ENCODE results near the gene ATP6V0B.

ATP6V0B gene

GRCh38 chr1:43963006-43963405 lies 11.8 kb upstream of the ATP6V0B start:
- peaks cover 7% of the 10 kb centered on the region for H3K4me1 ChIP-seq (ENCODE audit: low read depth, poor library complexity, severe bottlenecking)
- H3K79me2 ChIP-seq (ENCODE audit: insufficient read depth, low read depth), result no peaks in the 10 kb centered on the region
- H3K27me3 ChIP-seq (ENCODE audit: insufficient read depth, low read depth), result no peaks in the 10 kb centered on the region
- H3K9ac ChIP-seq, result no peak overlapping the region
- H4K20me1 ChIP-seq (ENCODE audit: insufficient read depth), result no peaks in the 10 kb centered on the region
- H2AFZ ChIP-seq (ENCODE audit: low read depth), result no peak overlapping the region
- no peak overlapping the region for H3K4me2 ChIP-seq
- no peaks in the 10 kb centered on the region for H3K36me3 ChIP-seq (ENCODE audit: insufficient read depth)
- H3K4me3 ChIP-seq (IDR thresholded peaks at IDR 0.05; ENCODE audit: insufficient read depth, low read depth, low read length), result no peak overlapping the region
- H3K27ac ChIP-seq, result no peak overlapping the region
- TF ChIP-seq, protein P1, sequence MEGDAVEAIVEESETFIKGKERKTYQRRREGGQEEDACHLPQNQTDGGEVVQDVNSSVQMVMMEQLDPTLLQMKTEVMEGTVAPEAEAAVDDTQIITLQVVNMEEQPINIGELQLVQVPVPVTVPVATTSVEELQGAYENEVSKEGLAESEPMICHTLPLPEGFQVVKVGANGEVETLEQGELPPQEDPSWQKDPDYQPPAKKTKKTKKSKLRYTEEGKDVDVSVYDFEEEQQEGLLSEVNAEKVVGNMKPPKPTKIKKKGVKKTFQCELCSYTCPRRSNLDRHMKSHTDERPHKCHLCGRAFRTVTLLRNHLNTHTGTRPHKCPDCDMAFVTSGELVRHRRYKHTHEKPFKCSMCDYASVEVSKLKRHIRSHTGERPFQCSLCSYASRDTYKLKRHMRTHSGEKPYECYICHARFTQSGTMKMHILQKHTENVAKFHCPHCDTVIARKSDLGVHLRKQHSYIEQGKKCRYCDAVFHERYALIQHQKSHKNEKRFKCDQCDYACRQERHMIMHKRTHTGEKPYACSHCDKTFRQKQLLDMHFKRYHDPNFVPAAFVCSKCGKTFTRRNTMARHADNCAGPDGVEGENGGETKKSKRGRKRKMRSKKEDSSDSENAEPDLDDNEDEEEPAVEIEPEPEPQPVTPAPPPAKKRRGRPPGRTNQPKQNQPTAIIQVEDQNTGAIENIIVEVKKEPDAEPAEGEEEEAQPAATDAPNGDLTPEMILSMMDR (conservative IDR thresholded peaks at IDR 0.05; ENCODE audit: low read depth, low read length), result no peak

DNA sequence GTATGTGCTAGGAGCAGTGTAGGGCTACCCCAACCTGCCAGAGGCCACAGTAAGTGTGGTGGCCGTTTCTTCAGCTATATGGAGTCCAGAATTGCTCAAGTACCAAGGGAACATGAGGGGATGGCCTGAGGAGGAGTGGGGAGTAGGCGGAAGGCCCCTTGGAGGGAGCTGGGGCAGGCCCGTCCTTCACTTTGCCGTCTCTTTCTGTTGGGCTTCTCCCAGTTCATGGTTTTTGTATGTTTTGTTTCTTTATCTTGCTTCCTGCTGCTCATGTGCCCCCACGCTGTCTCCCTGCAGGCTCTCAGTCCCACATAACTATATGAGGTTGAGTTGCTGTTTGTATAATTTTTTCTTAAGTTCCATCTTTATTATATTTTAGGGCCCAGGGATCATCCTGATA lies 10.9 kb upstream of the ATP6V0B start:
- H3K9ac ChIP-seq, result no peak overlapping the region
- H2AFZ ChIP-seq (ENCODE audit: low read depth), result no peak overlapping the region
- no peak overlapping the region for H3K27ac ChIP-seq
- no peak overlapping the region for H3K4me2 ChIP-seq
- H4K20me1 ChIP-seq (ENCODE audit: insufficient read depth), result no peaks in the 10 kb centered on the region
- H3K4me1 ChIP-seq (ENCODE audit: low read depth, poor library complexity, severe bottlenecking), result peaks cover 7% of the 10 kb centered on the region
- no peak overlapping the region for H3K4me3 ChIP-seq (IDR thresholded peaks at IDR 0.05; ENCODE audit: insufficient read depth, low read depth, low read length)
- H3K79me2 ChIP-seq (ENCODE audit: insufficient read depth, low read depth), result no peaks in the 10 kb centered on the region
- H3K36me3 ChIP-seq (ENCODE audit: insufficient read depth), result no peaks in the 10 kb centered on the region
- H3K27me3 ChIP-seq (ENCODE audit: insufficient read depth, low read depth), result no peaks in the 10 kb centered on the region
- TF ChIP-seq, protein P1 (conservative IDR thresholded peaks at IDR 0.05; ENCODE audit: low read depth, low read length), result no peak

GRCh38 chr1:43965316-43965715 lies 9.4 kb upstream of the ATP6V0B start:
- TF ChIP-seq, protein P1 (conservative IDR thresholded peaks at IDR 0.05; ENCODE audit: low read depth, low read length), result no peak
- no peaks in the 10 kb centered on the region for H3K36me3 ChIP-seq (ENCODE audit: insufficient read depth)
- H3K27me3 ChIP-seq (ENCODE audit: insufficient read depth, low read depth), result no peaks in the 10 kb centered on the region
- no peak overlapping the region for H3K4me3 ChIP-seq (IDR thresholded peaks at IDR 0.05; ENCODE audit: insufficient read depth, low read depth, low read length)
- no peak overlapping the region for H3K9ac ChIP-seq
- H4K20me1 ChIP-seq (ENCODE audit: insufficient read depth), result no peaks in the 10 kb centered on the region
- no peak overlapping the region for H3K27ac ChIP-seq
- peaks cover 7% of the 10 kb centered on the region for H3K4me1 ChIP-seq (ENCODE audit: low read depth, poor library complexity, severe bottlenecking)
- H3K79me2 ChIP-seq (ENCODE audit: insufficient read depth, low read depth), result peaks cover 2% of the 10 kb centered on the region; the same call in 1 of the 2 replicates
- no peak overlapping the region for H3K4me2 ChIP-seq
- no peak overlapping the region for H2AFZ ChIP-seq (ENCODE audit: low read depth)

DNA sequence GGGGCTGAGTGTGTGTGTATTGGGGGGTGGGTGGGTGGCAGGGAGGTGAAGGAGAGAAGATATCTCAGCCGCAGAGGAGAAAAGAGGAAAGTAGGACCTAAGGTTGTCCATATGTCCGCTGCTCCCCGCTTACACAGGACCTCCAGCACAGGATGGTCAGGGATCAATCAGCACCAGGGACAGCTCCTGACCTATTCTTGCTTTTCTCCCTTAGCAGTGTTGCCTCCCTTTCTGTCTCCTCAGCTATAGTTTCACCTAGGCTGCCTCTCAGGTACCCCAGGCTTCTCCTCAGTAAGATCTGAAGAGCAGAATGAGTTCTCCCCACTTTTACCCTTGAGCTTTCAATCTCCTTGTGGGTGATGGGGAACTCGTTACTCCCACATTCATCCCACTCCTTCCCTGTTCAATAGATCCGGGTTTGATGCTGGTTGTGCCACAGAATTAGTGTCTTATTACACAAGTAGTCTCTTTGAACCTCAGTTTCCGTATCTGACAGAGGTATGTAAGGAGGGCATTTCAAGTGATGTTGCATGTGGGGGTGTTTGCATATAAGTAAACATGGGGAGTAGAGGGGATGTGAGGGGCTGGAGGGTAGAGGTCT lies 6.3 kb upstream of the ATP6V0B start:
- Histone ChIP-seq H3K9ac (no peak overlapping the region), H3K27me3 (ENCODE audit: insufficient read depth, low read depth) (no peaks in the 10 kb centered on the region), H3K4me3 (IDR thresholded peaks at IDR 0.05; ENCODE audit: insufficient read depth, low read depth, low read length) (no peak overlapping the region), H3K79me2 (ENCODE audit: insufficient read depth, low read depth) (peaks cover 15% of the 10 kb centered on the region), H3K4me1 (ENCODE audit: low read depth, poor library complexity, severe bottlenecking) (peaks cover 10% of the 10 kb centered on the region), H3K27ac (no peak overlapping the region), H4K20me1 (ENCODE audit: insufficient read depth) (no peaks in the 10 kb centered on the region), H3K36me3 (ENCODE audit: insufficient read depth) (no peaks in the 10 kb centered on the region), H3K4me2 (no peak overlapping the region), H2AFZ (ENCODE audit: low read depth) (no peak overlapping the region)
- TF ChIP-seq, protein P1 (conservative IDR thresholded peaks at IDR 0.05; ENCODE audit: low read depth, low read length), result no peak
